HepG2 (cell line): Measurements from ENCODE around the gene DACH2. TPM values are rescaled to one million over a fixed set of nuclear protein-coding genes. Genes with fewer than 3 reads are reported as not detected.

Experiments used
- KAT2B ChIP-seq: fragments of 150-350 bp; IDR thresholded peaks from 2 replicates; pipeline ENCODE4 v1.6.1; 2014; ENCODE audit warnings: low read depth, low read length, borderline replicate concordance
- RFXANK ChIP-seq: IDR thresholded peaks from 2 replicates; pipeline ENCODE4 v1.6.1; 2016
- TBX2 ChIP-seq: sonication (generic); formaldehyde crosslinking; IDR thresholded peaks from 2 replicates; pipeline ENCODE4 v1.5.0; 2020; ENCODE audit warnings: missing genetic modification reagents, mild to moderate bottlenecking, borderline replicate concordance
- ZNF629 ChIP-seq: sonication (generic); formaldehyde crosslinking; conservative IDR thresholded peaks from 2 replicates; pipeline ENCODE4 v1.5.0; 2020; ENCODE audit warnings: missing genetic modification reagents
- ZNF792 ChIP-seq: IDR thresholded peaks from 2 replicates; pipeline ENCODE4 v1.6.1; 2016
- ZNF841 ChIP-seq: sonication (generic); formaldehyde crosslinking; IDR thresholded peaks from 2 replicates; pipeline ENCODE4 v1.8.1; 2023; ENCODE audit warnings: missing genetic modification reagents, borderline replicate concordance
- ZSCAN21 ChIP-seq: sonication (generic); formaldehyde crosslinking; IDR thresholded peaks from 2 replicates; pipeline ENCODE4 v1.8.0; 2022; ENCODE audit warnings: mild to moderate bottlenecking, missing genetic modification reagents, moderate library complexity, borderline replicate concordance
- polyA plus RNA-seq, 8 experiments: library from polyadenylated mRNA; depleted of rRNA in 3 of 8; stranded (reverse) in 7 of 8; unstranded in 1 of 8; fragments of >200 nt; fragmentation: Illumina TruSeq in 4 of 8; extraction: Trizol in 4 of 8; gene quantifications; 2 replicates each; pipeline versions ENCODE4 v1.2.1 to v1.2.3, GENCODE V29; 2011 to 2016; ENCODE audit warnings: low read depth in 4 of 8, missing spikeins in 1 of 8, mixed read lengths in 1 of 8; ENCODE audit not compliant: insufficient read depth in 1 of 8
- total RNA-seq, 5 experiments: library from RNA; depleted of rRNA; stranded (reverse); fragments of >200 nt; fragmentation: Illumina TruSeq; extraction: Trizol; gene quantifications; 2 replicates each; pipeline ENCODE4 v1.2.3, GENCODE V29; 2016; ENCODE audit warnings: low read depth in 1 of 5
- TF ChIP-seq, protein P1 (sequence below): sonication (generic); formaldehyde crosslinking; IDR thresholded peaks from 2 replicates; pipeline ENCODE4 v1.4.0; 2020; ENCODE audit warnings: low read depth, missing genetic modification reagents
- TF ChIP-seq, protein P2 (sequence below): sonication (generic); formaldehyde crosslinking; IDR thresholded peaks from one replicate; pipeline ENCODE4 v1.5.1; 2020; ENCODE audit warnings: mild to moderate bottlenecking, missing genetic modification reagents; ENCODE audit errors: not compliant biosample characterization

The DACH2 gene
- total and polyA plus RNA-seq, 2 of the 13 experiments (the other 11 are each of a cell fraction or from before 2014, with no cell fraction given), result not detected

DNA sequence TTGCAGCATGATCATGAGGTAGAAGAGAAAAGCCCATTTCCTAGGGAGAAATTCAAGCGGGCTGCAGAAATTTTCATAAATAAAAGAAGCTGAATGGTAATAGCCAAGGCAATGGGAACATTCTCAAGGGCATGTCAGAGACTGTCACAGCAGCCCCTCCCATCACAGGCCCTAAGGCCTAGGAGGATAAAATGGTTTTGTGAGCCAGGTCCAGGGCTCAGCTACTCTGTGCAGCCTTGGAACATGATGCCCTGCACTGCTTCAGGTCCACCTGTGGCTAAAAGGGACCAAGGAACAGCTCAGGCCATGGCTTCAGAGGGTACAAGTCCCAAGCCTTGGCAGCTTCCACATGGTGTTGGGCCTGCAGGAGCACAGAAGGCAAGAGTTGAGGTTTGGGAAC is 93.3 kb downstream of the DACH2 start (continued):
- TF ChIP-seq, protein P1, sequence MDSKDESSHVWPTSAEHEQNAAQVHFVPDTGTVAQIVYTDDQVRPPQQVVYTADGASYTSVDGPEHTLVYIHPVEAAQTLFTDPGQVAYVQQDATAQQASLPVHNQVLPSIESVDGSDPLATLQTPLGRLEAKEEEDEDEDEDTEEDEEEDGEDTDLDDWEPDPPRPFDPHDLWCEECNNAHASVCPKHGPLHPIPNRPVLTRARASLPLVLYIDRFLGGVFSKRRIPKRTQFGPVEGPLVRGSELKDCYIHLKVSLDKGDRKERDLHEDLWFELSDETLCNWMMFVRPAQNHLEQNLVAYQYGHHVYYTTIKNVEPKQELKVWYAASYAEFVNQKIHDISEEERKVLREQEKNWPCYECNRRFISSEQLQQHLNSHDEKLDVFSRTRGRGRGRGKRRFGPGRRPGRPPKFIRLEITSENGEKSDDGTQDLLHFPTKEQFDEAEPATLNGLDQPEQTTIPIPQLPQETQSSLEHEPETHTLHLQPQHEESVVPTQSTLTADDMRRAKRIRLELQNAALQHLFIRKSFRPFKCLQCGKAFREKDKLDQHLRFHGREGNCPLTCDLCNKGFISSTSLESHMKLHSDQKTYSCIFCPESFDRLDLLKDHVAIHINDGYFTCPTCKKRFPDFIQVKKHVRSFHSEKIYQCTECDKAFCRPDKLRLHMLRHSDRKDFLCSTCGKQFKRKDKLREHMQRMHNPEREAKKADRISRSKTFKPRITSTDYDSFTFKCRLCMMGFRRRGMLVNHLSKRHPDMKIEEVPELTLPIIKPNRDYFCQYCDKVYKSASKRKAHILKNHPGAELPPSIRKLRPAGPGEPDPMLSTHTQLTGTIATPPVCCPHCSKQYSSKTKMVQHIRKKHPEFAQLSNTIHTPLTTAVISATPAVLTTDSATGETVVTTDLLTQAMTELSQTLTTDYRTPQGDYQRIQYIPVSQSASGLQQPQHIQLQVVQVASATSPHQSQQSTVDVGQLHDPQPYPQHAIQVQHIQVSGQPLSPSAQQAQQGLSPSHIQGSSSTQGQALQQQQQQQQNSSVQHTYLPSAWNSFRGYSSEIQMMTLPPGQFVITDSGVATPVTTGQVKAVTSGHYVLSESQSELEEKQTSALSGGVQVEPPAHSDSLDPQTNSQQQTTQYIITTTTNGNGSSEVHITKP (CRISPR knock-in tag), result no peak
- no peak for TF ChIP-seq ZNF792
- no peak for TF ChIP-seq TBX2 (CRISPR knock-in tag)
- no peak for TF ChIP-seq ZSCAN21 (CRISPR knock-in tag)
- TF ChIP-seq, protein P2, sequence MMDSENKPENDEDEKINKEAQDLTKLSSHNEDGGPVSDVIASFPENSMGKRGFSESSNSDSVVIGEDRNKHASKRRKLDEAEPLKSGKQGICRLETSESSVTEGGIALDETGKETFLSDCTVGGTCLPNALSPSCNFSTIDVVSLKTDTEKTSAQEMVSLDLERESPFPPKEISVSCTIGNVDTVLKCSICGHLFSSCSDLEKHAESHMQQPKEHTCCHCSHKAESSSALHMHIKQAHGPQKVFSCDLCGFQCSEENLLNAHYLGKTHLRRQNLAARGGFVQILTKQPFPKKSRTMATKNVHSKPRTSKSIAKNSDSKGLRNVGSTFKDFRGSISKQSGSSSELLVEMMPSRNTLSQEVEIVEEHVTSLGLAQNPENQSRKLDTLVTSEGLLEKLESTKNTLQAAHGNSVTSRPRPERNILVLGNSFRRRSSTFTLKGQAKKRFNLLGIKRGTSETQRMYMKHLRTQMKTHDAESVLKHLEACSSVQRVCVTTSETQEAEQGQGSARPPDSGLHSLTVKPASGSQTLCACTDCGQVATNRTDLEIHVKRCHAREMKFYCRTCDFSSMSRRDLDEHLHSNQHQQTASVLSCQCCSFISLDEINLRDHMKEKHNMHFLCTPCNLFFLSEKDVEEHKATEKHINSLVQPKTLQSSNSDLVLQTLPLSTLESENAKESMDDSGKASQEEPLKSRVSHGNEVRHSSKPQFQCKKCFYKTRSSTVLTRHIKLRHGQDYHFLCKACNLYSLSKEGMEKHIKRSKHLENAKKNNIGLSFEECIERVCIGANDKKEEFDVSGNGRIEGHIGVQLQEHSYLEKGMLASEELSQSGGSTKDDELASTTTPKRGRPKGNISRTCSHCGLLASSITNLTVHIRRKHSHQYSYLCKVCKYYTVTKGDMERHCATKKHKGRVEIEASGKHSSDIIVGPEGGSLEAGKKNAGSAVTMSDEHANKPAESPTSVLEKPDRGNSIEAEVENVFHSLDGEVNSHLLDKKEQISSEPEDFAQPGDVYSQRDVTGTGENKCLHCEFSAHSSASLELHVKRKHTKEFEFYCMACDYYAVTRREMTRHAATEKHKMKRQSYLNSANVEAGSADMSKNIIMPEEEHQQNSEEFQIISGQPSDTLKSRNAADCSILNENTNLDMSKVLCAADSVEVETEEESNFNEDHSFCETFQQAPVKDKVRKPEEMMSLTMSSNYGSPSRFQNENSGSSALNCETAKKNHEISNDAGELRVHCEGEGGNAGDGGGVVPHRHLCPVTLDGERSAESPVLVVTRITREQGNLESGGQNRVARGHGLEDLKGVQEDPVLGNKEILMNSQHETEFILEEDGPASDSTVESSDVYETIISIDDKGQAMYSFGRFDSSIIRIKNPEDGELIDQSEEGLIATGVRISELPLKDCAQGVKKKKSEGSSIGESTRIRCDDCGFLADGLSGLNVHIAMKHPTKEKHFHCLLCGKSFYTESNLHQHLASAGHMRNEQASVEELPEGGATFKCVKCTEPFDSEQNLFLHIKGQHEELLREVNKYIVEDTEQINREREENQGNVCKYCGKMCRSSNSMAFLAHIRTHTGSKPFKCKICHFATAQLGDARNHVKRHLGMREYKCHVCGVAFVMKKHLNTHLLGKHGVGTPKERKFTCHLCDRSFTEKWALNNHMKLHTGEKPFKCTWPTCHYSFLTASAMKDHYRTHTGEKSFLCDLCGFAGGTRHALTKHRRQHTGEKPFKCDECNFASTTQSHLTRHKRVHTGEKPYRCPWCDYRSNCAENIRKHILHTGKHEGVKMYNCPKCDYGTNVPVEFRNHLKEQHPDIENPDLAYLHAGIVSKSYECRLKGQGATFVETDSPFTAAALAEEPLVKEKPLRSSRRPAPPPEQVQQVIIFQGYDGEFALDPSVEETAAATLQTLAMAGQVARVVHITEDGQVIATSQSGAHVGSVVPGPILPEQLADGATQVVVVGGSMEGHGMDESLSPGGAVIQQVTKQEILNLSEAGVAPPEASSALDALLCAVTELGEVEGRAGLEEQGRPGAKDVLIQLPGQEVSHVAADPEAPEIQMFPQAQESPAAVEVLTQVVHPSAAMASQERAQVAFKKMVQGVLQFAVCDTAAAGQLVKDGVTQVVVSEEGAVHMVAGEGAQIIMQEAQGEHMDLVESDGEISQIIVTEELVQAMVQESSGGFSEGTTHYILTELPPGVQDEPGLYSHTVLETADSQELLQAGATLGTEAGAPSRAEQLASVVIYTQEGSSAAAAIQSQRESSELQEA (CRISPR knock-in tag), result no peak
- no peak for TF ChIP-seq RFXANK
- TF ChIP-seq ZNF841 (CRISPR knock-in tag), result no peak
- TF ChIP-seq ZNF629 (CRISPR knock-in tag), result no peak
- TF ChIP-seq KAT2B, result no peak
